HG03039 (cell line): ENCODE measurements around the gene CRYGB.

ENCODE experiments used
- ATAC-seq: cut with Tn5 transposase; IDR thresholded peaks from one replicate; pipeline ENCODE4 v1.9.1; 2021; ENCODE audit warnings: mild to moderate bottlenecking, moderate library complexity; ENCODE audit not compliant: unreplicated experiment

The CRYGB gene

DNA sequence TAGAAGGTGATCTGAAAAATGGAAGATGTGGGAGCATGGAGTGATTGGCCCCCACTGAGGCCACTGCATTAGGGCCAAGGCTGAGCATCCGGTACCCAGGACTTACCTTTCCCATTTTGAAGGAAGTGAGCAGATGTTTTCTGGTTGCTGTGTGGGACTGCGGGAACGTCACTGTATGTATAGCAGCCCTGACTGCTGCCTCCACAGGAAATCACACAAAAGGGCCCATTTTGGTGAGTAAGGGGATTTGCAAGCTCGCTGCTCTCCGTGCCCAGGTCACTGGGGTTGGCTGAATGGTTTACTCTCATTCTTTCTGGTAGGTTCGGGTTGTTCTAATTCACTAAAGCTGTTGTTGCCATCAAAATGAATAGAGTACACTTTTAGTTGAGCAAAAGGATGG is at the start of gene CRYGB:
CRYGB (minus strand) TSS at position 153 of the 400 bp plus-strand sequence; CDS start at position 115, 38 bp downstream.
- no peak for ATAC-seq

DNA sequence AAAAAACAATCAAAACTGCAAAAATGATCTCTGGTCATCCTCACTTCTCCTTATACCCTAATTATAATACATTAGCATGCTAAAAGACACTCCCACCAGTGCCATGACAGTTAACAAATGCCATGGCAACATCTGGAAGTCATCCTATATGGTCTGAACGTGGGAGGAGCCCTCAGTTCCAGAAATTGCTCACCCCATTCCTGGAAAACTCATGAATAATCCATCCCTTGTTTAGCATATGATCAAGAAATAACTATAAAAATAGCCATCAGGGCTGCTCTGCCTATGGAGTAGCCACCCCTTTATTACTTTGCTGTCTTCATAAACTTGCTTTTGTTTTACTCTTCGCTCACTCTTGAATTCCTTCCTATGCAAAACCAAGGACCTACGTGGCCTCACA is 49.6 kb upstream of the CRYGB start:
- no peak for ATAC-seq

- ATAC-seq = no peak
These were observed 46.8 kb upstream of the CRYGB start for GRCh38 chr2:208192611-208193236.

DNA sequence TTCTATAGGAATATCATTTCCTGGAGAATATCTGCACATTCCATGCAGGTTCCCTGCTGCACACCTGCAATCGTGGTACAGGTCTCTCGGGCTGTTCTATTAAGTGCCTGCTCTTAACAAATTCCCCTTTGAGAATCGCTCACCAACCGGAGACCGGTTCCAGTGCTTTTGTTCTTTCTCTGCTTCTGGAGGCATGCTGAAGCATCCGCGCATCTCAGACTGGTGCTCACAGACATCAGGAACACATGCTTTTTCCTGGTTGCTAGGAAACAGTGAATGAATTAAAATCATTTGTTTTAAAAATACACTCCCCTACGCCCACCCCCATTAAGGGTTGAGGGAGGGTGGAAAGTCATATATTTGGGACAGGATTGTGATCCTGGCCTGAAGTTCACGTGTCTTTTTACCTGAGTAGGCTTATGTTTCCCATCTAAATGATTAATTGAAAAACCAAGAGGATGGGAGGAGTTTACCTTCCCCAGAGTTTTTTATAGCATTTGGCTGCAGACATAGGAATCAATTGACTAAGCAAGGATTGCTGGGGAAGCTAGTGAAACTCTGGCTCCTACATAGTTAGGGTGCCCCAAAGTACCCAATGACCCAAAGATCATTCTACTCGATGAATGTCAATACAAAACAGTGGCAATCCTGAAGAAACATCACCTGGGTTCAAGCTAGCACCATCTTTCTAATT is 44.0 kb upstream of the CRYGB start, which contains the start of gene C2orf80:
C2orf80 (minus strand) TSS at position 221 of the 694 bp plus-strand sequence. CDS start 3,044 bp downstream, outside the sequence.
- ATAC-seq = no peak

DNA sequence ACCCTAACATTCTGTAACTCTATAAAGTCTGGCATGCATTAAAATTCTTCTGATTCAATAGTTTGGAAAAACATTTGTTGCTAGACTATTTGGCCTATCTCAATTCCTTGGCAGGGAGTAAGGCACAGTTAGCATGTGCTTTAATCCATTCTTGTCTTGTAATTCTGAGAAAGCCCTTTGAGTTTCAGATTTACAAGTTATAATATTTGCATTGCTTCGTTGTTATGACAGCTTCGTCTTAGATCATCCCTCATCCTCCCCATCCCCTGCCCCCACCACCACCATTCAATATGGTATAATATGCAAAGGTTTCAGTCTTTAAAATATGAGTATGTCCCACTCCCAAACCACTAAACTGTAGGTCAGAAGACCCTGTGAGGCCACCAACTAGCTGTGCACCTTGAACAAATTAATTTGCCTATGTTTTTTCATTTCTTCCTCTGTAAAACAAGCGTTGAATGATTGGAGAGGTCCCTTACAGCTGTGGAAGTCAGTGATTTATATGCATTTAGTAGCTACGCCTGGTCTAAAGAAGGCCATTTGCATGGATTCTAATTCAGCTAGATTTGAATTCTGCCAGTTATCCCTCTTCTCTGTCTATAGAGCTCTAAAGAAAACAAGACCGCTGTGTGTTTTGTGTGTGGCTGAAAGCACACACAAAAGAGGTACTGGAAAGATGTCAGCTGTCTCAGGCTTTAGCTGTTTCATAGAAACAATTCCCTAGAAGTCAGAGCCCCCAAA is 43.3 kb upstream of the CRYGB start:
- ATAC-seq = no peak

GRCh38 chr2:208186893-208187292 is 40.9 kb upstream of the CRYGB start:
- ATAC-seq = no peak

GRCh38 chr2:208186465-208186864 is 40.5 kb upstream of the CRYGB start:
- ATAC-seq = no peak

DNA sequence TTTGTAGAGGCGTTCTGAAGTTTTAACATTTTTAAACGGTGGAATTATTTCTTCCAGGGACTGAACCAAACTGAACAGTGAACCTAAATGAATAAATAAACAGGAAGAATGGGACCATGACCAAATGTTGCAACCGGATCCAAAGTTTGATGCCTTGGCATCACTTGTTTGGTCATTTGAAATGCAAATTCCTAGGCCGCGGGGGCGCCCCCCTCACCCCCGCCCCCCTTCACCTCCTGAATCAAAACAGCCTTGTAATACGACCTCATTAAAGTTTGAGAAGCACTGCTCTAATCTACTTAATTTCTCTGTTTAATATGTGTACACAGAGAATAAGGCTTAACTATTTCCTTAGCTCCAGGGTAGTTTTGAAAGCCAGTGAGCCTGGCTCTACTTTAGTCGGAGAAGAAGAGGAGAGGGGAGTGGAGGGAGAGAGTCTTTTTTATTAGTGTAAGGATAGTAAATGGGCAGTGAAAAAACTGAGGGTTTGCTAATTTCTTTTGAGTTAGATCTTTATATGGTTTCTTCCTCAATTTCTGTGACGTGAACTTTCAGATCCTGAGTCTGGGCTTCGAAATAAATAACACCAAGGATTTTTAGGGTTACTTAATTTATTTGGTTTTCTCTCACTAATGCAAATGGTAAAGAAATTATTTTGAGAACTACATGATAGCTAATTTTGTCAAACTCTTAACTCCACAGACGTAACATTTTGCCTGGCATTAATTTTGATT is 38.2 kb upstream of the CRYGB start:
- ATAC-seq = no peak

DNA sequence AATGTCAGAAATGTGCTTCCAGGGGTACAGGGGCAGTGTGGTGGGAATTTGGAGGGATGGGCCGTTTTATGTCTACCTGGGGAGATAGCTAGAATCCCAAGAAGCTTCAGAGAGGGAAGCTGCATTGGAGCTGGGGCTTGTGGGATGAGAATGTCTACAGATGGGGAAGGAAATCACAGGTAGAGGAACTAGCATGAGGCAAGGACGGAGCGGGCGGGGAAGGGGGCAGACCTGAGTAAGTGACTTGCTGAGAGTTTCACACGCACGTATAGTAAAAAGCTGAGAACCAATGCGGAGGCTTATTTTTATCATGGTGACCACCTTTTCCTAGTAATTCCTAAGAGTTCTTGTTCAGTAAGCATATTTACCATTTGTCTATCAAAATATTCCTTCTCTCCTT is 37.6 kb upstream of the CRYGB start:
- ATAC-seq = no peak

DNA sequence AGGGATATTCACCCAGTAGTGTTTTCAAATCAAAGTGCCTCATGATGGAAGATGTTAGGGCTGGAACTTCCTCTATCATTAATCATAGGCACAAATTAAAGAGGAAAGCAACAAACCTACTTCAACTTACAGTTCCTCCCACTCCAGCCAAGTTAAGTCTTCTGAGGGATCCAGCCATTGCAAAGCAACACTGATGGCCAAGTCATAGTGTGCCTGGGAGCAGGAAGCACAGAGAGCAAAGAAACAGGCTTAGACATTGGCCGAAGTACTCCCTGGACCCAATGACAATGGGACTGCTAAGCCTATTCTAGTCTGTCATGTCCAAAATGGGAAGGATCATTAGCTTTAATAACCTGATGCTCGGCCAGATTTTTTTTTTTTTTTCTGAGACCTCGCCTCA is 36.9 kb upstream of the CRYGB start:
- no peak for ATAC-seq

DNA sequence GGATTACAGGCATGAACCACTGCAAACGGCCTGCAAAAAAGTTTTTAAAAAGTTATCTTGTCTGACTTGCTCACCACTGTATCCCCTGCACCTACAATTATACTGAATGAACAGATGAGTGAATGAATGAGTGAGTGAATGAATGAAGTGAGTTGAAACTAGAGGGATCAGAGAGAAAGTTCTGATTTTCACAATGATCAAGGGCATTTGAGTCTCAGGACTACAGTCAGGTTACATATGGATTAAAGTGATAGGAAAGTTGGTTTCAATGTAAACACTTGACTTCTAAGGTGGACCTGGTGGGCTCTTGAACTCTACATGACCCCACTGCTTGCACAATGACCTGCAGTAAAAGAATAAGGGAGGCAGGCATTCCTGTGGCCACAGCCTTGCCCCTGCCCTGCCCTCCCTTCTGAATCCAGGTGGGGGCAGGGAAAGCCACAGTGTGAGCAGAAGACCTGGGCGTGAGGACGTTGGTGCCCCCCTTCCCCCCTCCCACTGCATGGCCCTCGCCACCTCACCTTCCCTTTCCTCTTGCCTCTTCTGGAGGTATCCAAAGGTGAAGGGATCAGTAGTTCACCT is 33.2 kb upstream of the CRYGB start:
- ATAC-seq = no peak

- ATAC-seq = no peak
These were observed 29.8 kb upstream of the CRYGB start for GRCh38 chr2:208175840-208176153.

DNA sequence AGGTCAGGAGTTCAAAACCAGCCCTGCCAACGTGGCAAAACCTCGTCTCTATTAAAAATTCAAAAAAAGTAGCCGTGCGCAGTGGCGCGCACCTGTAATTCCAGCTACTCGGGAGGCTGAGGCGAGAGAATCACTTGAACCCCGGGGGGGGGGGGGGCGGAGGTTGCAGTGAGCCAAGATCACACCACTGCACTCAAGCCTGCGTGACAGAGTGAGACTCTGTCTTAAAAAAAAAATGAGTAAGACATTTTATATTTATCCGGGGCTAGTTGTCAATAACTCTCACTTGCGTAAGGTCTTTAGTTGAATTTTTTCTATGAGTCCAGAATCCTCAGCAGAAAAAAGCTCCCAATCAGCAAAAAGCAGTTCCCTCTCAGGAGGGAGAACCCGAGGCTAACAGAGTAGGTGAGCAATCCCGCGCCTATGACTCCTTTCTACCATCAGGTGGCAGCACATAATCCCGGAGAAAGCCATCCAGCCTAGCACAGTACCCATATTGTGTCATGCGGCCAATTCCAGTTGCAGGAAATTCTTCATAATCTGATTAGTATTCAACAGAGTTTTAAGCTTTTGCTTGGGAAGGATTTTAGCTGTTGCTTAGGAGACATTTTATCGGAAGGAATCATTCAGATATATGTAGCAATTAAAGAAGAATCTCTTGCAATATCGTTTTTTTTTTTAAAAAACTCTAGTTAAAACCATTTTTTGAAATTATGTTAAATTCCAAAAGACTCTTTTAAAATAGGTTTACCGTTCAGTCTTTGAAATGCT is 29.3 kb upstream of the CRYGB start:
- ATAC-seq = peak; percentile 97

DNA sequence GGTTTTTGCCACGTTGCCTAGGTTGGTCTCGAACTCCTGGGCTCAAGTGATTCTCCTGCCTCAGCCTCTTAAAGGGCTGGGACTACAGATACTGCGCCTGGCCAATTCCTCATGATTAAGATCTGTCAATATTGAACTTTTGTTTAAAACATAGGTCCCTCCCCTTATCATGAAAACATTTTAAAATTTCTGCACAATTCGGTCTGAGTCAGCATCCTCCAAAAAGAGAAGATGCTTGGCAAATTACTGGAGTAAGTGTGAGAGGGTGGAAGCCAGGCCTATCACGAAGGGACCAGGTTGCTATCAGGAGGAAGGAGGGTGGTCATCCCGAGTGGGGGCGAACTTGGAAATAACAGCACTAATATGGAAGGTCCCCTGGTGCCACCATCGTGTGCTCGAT is 28.2 kb upstream of the CRYGB start:
- no peak for ATAC-seq

DNA sequence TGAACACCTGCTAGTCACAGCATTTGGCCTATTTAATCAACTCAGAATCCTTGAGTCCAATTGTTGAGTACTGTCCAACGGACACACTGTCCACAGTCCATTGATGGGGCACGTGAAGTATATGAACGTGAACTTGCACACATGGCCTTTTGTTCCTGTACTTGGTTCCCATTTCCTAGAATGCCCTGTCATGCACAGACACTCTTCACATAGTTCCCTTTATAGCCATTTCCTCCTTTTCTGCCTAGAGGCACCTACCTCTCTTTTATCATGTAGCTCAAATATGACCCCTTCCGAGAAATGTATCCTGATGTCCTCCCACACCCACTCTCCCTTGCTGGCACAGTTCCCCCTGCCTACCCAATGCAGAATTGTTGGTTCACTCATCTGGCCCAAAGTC is 26.2 kb upstream of the CRYGB start:
- no peak for ATAC-seq

- ATAC-seq = no peak
These were observed 19.2 kb upstream of the CRYGB start for GRCh38 chr2:208164951-208165755.

GRCh38 chr2:208163489-208163888 is 17.5 kb upstream of the CRYGB start, which contains the start of gene CRYGA:
Gene CRYGA (minus strand): TSS chr2:208163589. CDS start chr2:208163556, 33 bp downstream.
- ATAC-seq = no peak

DNA sequence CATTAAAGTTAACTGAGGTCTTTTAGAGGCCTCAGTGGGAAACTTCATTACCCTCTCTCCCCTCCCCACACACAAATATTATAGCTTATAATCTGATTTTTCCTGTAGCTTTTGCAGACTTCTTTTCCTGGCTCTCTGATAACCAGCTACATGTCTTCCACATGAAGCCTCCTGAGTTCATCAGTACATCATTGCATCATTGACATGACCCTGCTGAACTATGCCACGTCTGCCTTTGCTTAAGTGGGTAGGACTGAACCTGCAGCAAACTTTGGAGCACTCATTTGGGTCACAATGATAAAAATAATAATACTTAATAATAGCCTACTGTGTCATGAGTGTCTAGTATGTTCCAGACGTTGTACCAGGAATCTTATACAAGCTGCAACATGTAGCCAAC is 10.5 kb upstream of the CRYGB start:
- ATAC-seq = no peak

GRCh38 chr2:208153156-208153555 is 7.2 kb upstream of the CRYGB start:
- ATAC-seq = no peak
